ENCODE measurements around the gene HUNK. TPM values are rescaled to one million over a fixed set of nuclear protein-coding genes. Genes with fewer than 3 reads are reported as not detected.

Gene HUNK
- total and polyA plus RNA-seq, 2 of the 8 experiments (the other 6 are each of a cell fraction or from before 2014, with no cell fraction given): 1.9 to 10.2 TPM

GRCh38 chr21:32044205-32045180, 171.7 kb downstream of the HUNK start:
- FAIRE-seq (no peak), DNase-seq (ENCODE audit: low read depth in 1 of 2, low spot score in 2 of 2) (no peak)
- no peak overlapping the region for H3K9ac ChIP-seq (replicated peaks in 1 of 4; ENCODE audit: extremely low read depth in 1 of 4, low read depth in 3 of 4, low read length in 3 of 4)
- peaks cover 0 to 1% of the 10 kb centered on the region in 2 experiments for H4K20me1 ChIP-seq (replicated peaks in 1 of 2; ENCODE audit: control insufficient read depth in 1 of 2, insufficient read depth in 2 of 2, low read length in 2 of 2)
- H3K36me3 ChIP-seq (ENCODE audit: control insufficient read depth in 2 of 4, insufficient read depth in 4 of 4, low read length in 3 of 4): no peaks in the 10 kb centered on the region
- H3K79me2 ChIP-seq (ENCODE audit: control insufficient read depth in 1 of 2, insufficient read depth in 2 of 2, low read length in 2 of 2): no peaks in the 10 kb centered on the region; a peak in 1 of 4 replicates
- no peak overlapping the region for H3K4ac ChIP-seq (replicated peaks; ENCODE audit: insufficient read length, low read depth, low read length)
- 0 out of 2 replicates have a peak overlapping the region, but pooled peaks have one; percentile 75 for H2AK5ac ChIP-seq (ENCODE audit: low read depth, low read length)
- no peak overlapping the region for H3K4me3 ChIP-seq (ENCODE audit: extremely low read depth in 1 of 4, insufficient read depth in 2 of 4, low read depth in 3 of 4, low read length in 4 of 4)
- no peak overlapping the region for H3K27ac ChIP-seq (ENCODE audit: low read depth, low read length)
- H3K23me2 ChIP-seq (ENCODE audit: low read depth, low read length): peaks cover 2% of the 10 kb centered on the region; the same call in 1 of the 2 replicates
- no peak overlapping the region for H2BK15ac ChIP-seq (ENCODE audit: low read length)
- H2BK120ac ChIP-seq (replicated peaks; ENCODE audit: low read depth, low read length): no peak overlapping the region
- H3K79me1 ChIP-seq (ENCODE audit: low read depth, low read length): no peaks in the 10 kb centered on the region
- H4K8ac ChIP-seq (ENCODE audit: extremely low read depth, insufficient read depth, low read length): no peak overlapping the region; the same call in 1 of the 2 replicates
- H3K4me2 ChIP-seq (ENCODE audit: insufficient read depth in 1 of 2, low read depth in 2 of 2, low read length in 2 of 2): no peak overlapping the region
- POLR2A ChIA-PET (ENCODE audit: partially characterized antibody): no interaction called here
- H3K18ac ChIP-seq (ENCODE audit: extremely low read depth, low read length): no peak overlapping the region
- no peak overlapping the region for H4K91ac ChIP-seq (replicated peaks; ENCODE audit: insufficient read length, low read length)
- H2BK5ac ChIP-seq (ENCODE audit: low read depth, low read length): no peak overlapping the region
- H2BK20ac ChIP-seq (ENCODE audit: low read length): no peak overlapping the region
- 93% methylated on average over 25 of the region's 25 CpGs; no CpG with 5 or more reads in 1 of the 2 experiments for WGBS, 2 experiments (ENCODE audit: extremely low coverage in 1 of 2, insufficient coverage in 1 of 2, insufficient read length in 1 of 2, insufficient replicate concordance in 2 of 2, low coverage in 1 of 2, low lambda C conversion rate in 2 of 2, missing lambda C conversion rate in 1 of 2)
- H4K5ac ChIP-seq (ENCODE audit: insufficient read length, low read depth, low read length): no peak overlapping the region
- H2BK12ac ChIP-seq (ENCODE audit: low read depth, low read length): no peak overlapping the region
- H3K23ac ChIP-seq (ENCODE audit: insufficient read length): no peak overlapping the region
- H3K56ac ChIP-seq (replicated peaks; ENCODE audit: insufficient read length, low read depth, low read length): no peak overlapping the region
- no peaks in the 10 kb centered on the region; a peak in 1 of 7 replicates for H3K27me3 ChIP-seq (replicated peaks in 1 of 4; ENCODE audit: control insufficient read depth in 3 of 4, extremely low read depth in 1 of 4, insufficient read depth in 3 of 4, low read length in 3 of 4)
- no peak overlapping the region for H2AFZ ChIP-seq (ENCODE audit: low read length)
- peaks cover 0 to 5% (median 1%) of the 10 kb centered on the region in 4 experiments; a peak in 1 of 7 replicates for H3K4me1 ChIP-seq (replicated peaks in 1 of 4; ENCODE audit: control insufficient read depth in 3 of 4, insufficient read depth in 4 of 4, low read length in 3 of 4)
- H3K9me3 ChIP-seq (ENCODE audit: insufficient read depth in 2 of 2, low read depth in 1 of 2, low read length in 1 of 2): peaks cover 0 to 8% of the 10 kb centered on the region in 2 experiments; a peak in 2 of 4 replicates
- no peak overlapping the region for H3K14ac ChIP-seq (ENCODE audit: insufficient read length)
- CTCF ChIA-PET (ENCODE audit: partially characterized antibody): interaction anchor here (1.6 kb wide), 1 partner anchor 9 kb away, joined by 7 read pairs; no protein-coding TSS in a partner anchor
- TF ChIP-seq BCL11A (IDR thresholded peaks at IDR 0.05; ENCODE audit: low read depth in 2 of 2, low read length in 2 of 2): no peak
- TF ChIP-seq CTCF (IDR thresholded peaks at IDR 0.05; ENCODE audit: control extremely low read depth in 1 of 3, insufficient read depth in 1 of 3, low read depth in 1 of 3, low read length in 3 of 3): no peak
- no peak for TF ChIP-seq JUND (IDR thresholded peaks at IDR 0.05; ENCODE audit: low read length)
- TF ChIP-seq EP300 (IDR thresholded peaks at IDR 0.05; ENCODE audit: borderline replicate concordance in 1 of 2, low read depth in 2 of 2, low read length in 2 of 2): no peak
- no peak for TF ChIP-seq SIX5 (IDR thresholded peaks at IDR 0.05; ENCODE audit: low read depth, low read length)
- no peak for TF ChIP-seq EZH2 (IDR thresholded peaks at IDR 0.05; ENCODE audit: low read depth, low read length, severe bottlenecking)
- no peak for TF ChIP-seq SP2 (IDR thresholded peaks at IDR 0.05; ENCODE audit: low read length)
- no peak for TF ChIP-seq SIRT6 (IDR thresholded peaks at IDR 0.05; ENCODE audit: low read length)
